HCT116 (cell line): Measurements from ENCODE around the gene ALDH1L1. TPM values are rescaled to one million over a fixed set of nuclear protein-coding genes. Genes with fewer than 3 reads are reported as not detected.
A peak's percentile ranks its signal among the peaks of the same experiment; 100 is the strongest.

Experiments used
- ATAC-seq: fragments of 200-7000 bp; cut with Tn5 transposase; 2 replicates; pipeline ENCODE4 v1.9.1; 2020; ENCODE audit warnings: mild to moderate bottlenecking, moderate library complexity
- BruUV-seq: library from RNA; stranded (reverse); fragments of 400-500 nt; replicated peaks from 2 replicates; lab custom pipeline; 2021; lab: Mats Ljungman, UMichigan
- CTCF ChIA-PET: fragments of 300-600 bp; sonication (Branson Sonifier 250); formaldehyde crosslinking; loops from one replicate; lab custom pipeline; 2021; ENCODE audit warnings: antibody characterized with exemption; lab: Charles Lee
- POLR2A ChIA-PET: fragments of 300-600, 350-600 bp; sonication (Branson Sonifier 250); formaldehyde crosslinking; loops from one replicate; lab custom pipeline; 2021; ENCODE audit warnings: antibody characterized with exemption; lab: Charles Lee
- RAD21 ChIA-PET, 2 experiments: fragments of 300-600 bp; sonication (Branson Sonifier 250); formaldehyde crosslinking; loops; one replicate each; lab custom pipeline; 2023; ENCODE audit warnings: low total read pairs in 2 of 2; ENCODE audit not compliant: uncharacterized antibody in 2 of 2, unreplicated experiment in 2 of 2, low non-redundant PET in 1 of 2; lab: Charles Lee
- DNase-seq: peaks from one replicate; pipeline ENCODE4 v3.0.0-alpha.2; 2010; ENCODE audit warnings: low read depth, low spot score
- H2AFZ ChIP-seq: fragments of 200-600 bp; shearing (Covaris generic), sonication (generic); 2 replicates; pipeline ENCODE4 v1.6.1; 2017; ENCODE audit warnings: low read depth, mixed run types, mixed read lengths, antibody characterized with exemption, low read length; ENCODE audit not compliant: poor library complexity, severe bottlenecking
- H3K27ac ChIP-seq: 2 replicates; pipeline ENCODE4 v1.5.1; 2012; ENCODE audit warnings: low read depth, low read length
- H3K27me3 ChIP-seq: fragments of 200-600 bp; sonication (generic); 2 replicates; pipeline ENCODE4 v1.6.1; 2016; ENCODE audit warnings: mixed run types, low read length, mixed read lengths; ENCODE audit not compliant: insufficient read depth
- H3K36me3 ChIP-seq, 2 experiments: fragments of 200-500 bp in 1 of 2; fragments of 200-600 bp in 1 of 2; sonication (Bioruptor generic) in 1 of 2; sonication (generic) in 1 of 2; 2 replicates each; pipeline versions ENCODE4 v1.5.1 to v1.6.1; 2014 to 2016; ENCODE audit warnings: low read length in 2 of 2, inconsistent platforms in 1 of 2, mixed read lengths in 1 of 2, mixed run types in 1 of 2; ENCODE audit not compliant: insufficient read depth in 2 of 2, control insufficient read depth in 1 of 2
- H3K4me1 ChIP-seq, 2 experiments: fragments of 200-600 bp in 1 of 2; sonication (generic) in 1 of 2; 2 replicates each; pipeline versions ENCODE4 v1.5.1 to v1.6.1; 2012 to 2017; ENCODE audit warnings: low read length in 2 of 2, inconsistent platforms in 1 of 2, mild to moderate bottlenecking in 1 of 2, mixed read lengths in 1 of 2, mixed run types in 1 of 2, moderate library complexity in 1 of 2; ENCODE audit not compliant: insufficient read depth in 2 of 2, control insufficient read depth in 1 of 2
- H3K4me2 ChIP-seq: fragments of 200-600 bp; sonication (generic); 2 replicates; pipeline ENCODE4 v1.6.1; 2017; ENCODE audit warnings: mixed run types, low read length, mixed read lengths
- H3K4me3 ChIP-seq, 2 experiments: fragments of 200-600 bp in 1 of 2; sonication (generic) in 1 of 2; replicated peaks in 1 of 2; 2 replicates each; pipeline ENCODE4 v1.5.1; 2011 to 2016; ENCODE audit warnings: low read length in 2 of 2, control low read depth in 1 of 2, low read depth in 1 of 2, mild to moderate bottlenecking in 1 of 2, mixed read lengths in 1 of 2, mixed run types in 1 of 2
- H3K79me2 ChIP-seq: fragments of 200-600 bp; sonication (generic); 2 replicates; pipeline ENCODE4 v1.6.1; 2017; ENCODE audit warnings: mild to moderate bottlenecking, mixed run types, low read length, moderate library complexity, mixed read lengths; ENCODE audit not compliant: insufficient read depth
- H3K9ac ChIP-seq: fragments of 200-600 bp; sonication (generic); 2 replicates; pipeline ENCODE4 v1.6.1; 2016; ENCODE audit warnings: low read length, mixed read lengths
- H3K9me2 ChIP-seq: fragments of 200-600 bp; sonication (generic), shearing (Covaris generic); 2 replicates; pipeline ENCODE4 v1.6.1; 2017; ENCODE audit warnings: mixed run types, mild to moderate bottlenecking, moderate library complexity; ENCODE audit not compliant: insufficient read depth
- H3K9me3 ChIP-seq, 2 experiments: fragments of 200-500 bp in 1 of 2; fragments of 200-600 bp in 1 of 2; sonication (Bioruptor generic) in 1 of 2; sonication (generic) in 1 of 2; 2 replicates each; pipeline ENCODE4 v1.6.1; 2014 to 2017; ENCODE audit warnings: low read length in 2 of 2, mixed read lengths in 2 of 2, inconsistent platforms in 1 of 2, low read depth in 1 of 2, mild to moderate bottlenecking in 1 of 2, mixed run types in 1 of 2, moderate library complexity in 1 of 2; ENCODE audit not compliant: control insufficient read depth in 1 of 2, insufficient read depth in 1 of 2
- H4K20me1 ChIP-seq: fragments of 200-600 bp; sonication (generic), shearing (Covaris generic); 2 replicates; pipeline ENCODE4 v1.6.1; 2017; ENCODE audit warnings: mixed run types, mild to moderate bottlenecking, moderate library complexity; ENCODE audit not compliant: insufficient read depth
- EGR1 ChIP-seq: IDR thresholded peaks from 2 replicates; pipeline ENCODE4 v1.6.1; 2012; ENCODE audit warnings: low read depth
- ELF1 ChIP-seq: IDR thresholded peaks from 2 replicates; pipeline ENCODE4 v1.6.1; 2012; ENCODE audit warnings: low read depth, borderline replicate concordance
- JUND ChIP-seq: IDR thresholded peaks from 2 replicates; pipeline ENCODE4 v1.6.1; 2012
- POLR2AphosphoS5 ChIP-seq: IDR thresholded peaks from 2 replicates; pipeline ENCODE4 v1.6.1; 2011; ENCODE audit warnings: mild to moderate bottlenecking, low read depth, low read length, moderate library complexity
- RAD21 ChIP-seq: IDR thresholded peaks from 2 replicates; pipeline ENCODE4 v1.6.1; 2012; ENCODE audit warnings: low read depth, mild to moderate bottlenecking
- SRF ChIP-seq: IDR thresholded peaks from 2 replicates; pipeline ENCODE4 v1.6.1; 2012; ENCODE audit warnings: low read depth
- TCF7L2 ChIP-seq: IDR thresholded peaks from 2 replicates; pipeline ENCODE4 v1.7.0; 2011; ENCODE audit warnings: borderline replicate concordance, inconsistent platforms; ENCODE audit not compliant: insufficient read depth, insufficient read length; ENCODE audit errors: extremely low read depth
- ZNF274 ChIP-seq: fragments of 200-500 bp; sonication (Bioruptor generic); IDR thresholded peaks from 2 replicates; pipeline ENCODE4 v1.6.1; 2014; ENCODE audit warnings: mild to moderate bottlenecking, low read depth, low read length, inconsistent platforms
- intact Hi-C: fragments of 100-400 bp; cut with micrococcal nuclease; formaldehyde crosslinking; loops from 2 replicates; pipeline ENCODE4 v1.10.0; 2022
- total RNA-seq: library from RNA; stranded (reverse); gene quantifications from one replicate; pipeline ENCODE4 v1.2.1, GENCODE V29; 2021; ENCODE audit not compliant: unreplicated experiment
- TF ChIP-seq, protein P1 (sequence below): IDR thresholded peaks from 2 replicates; pipeline ENCODE4 v1.6.1; 2011; ENCODE audit warnings: mild to moderate bottlenecking, low read length, moderate library complexity; ENCODE audit not compliant: insufficient replicate concordance; ENCODE audit errors: extremely low read depth
- TF ChIP-seq, protein P2 (sequence below), 3 experiments: fragments of 200-600 bp in 1 of 3; sonication (generic) in 1 of 3; IDR thresholded peaks in 2 of 3; conservative IDR thresholded peaks in 1 of 3; 2 replicates each; pipeline ENCODE4 v1.5.1; 2012 to 2017; ENCODE audit warnings: low read depth in 2 of 3, low read length in 2 of 3, antibody characterized with exemption in 1 of 3, borderline replicate concordance in 1 of 3, control low read depth in 1 of 3, mild to moderate bottlenecking in 1 of 3, mixed read lengths in 1 of 3, mixed run types in 1 of 3, moderate library complexity in 1 of 3; ENCODE audit not compliant: insufficient read depth in 1 of 3
- TF ChIP-seq, protein P3 (sequence below): IDR thresholded peaks from 2 replicates; pipeline ENCODE4 v1.6.1; 2012
- TF ChIP-seq, protein P4 (sequence below): IDR thresholded peaks from 2 replicates; pipeline ENCODE4 v1.6.1; 2012

Gene ALDH1L1
- total RNA-seq, 1 experiment from 2014 or later = 0.81 TPM

DNA sequence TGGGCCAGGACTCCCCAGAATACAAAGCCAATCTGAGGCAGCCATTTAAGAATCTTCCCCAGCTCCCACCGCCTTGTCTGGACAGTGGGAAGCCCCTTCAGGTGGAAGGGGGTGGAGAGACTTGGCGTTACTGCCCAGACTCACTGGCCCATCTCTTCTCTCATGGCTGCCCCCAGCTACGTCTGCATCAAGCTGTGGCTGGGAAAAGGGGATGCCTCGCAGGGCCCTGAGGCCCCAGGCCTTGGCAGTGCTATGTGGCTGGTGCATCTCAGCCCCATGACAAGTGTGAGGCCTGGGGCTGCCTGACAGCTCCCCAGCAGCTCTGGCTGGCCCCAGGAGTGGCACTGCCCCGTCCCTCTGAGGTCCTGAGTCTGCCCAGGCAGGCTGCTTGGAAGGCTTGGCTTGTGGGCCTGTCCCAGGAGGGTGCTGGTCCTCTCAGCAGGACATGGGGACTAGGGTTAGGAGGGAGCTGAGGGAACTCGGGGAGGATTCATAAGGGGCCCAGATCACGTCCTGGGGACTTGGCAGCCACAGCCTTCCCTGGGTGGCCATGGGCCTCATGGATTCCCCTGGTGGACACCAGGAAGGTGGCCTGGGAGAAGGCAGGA is 76.3 kb downstream of the ALDH1L1 start:
- Histone ChIP-seq H3K79me2 (no peaks in the 10 kb centered on the region), H3K27me3 (no peaks in the 10 kb centered on the region), H3K4me3 (no peak overlapping the region), H2AFZ (no peak overlapping the region), H3K36me3 (no peaks in the 10 kb centered on the region), H3K27ac (no peak overlapping the region), H3K9me2 (no peaks in the 10 kb centered on the region), H3K9ac (no peak overlapping the region), H4K20me1 (no peaks in the 10 kb centered on the region), H3K9me3 (no peaks in the 10 kb centered on the region), H3K4me1 (no peaks in the 10 kb centered on the region), H3K4me2 (no peak overlapping the region)
- ATAC-seq (peak; percentile 6; the same call in 1 of the 2 replicates), DNase-seq (no peak)
- BruUV-seq = no TSS peak
- CTCF ChIA-PET = no interaction called here
- intact Hi-C loops = no loop called here
- POLR2A ChIA-PET = no interaction called here
- RAD21 ChIA-PET = no interaction called here
- TF ChIP-seq SRF (no peak), ELF1 (no peak), ZNF274 (no peak), POLR2AphosphoS5 (no peak), RAD21 (no peak), JUND (no peak), EGR1 (no peak), TCF7L2 (no peak)
- TF ChIP-seq, protein P1, sequence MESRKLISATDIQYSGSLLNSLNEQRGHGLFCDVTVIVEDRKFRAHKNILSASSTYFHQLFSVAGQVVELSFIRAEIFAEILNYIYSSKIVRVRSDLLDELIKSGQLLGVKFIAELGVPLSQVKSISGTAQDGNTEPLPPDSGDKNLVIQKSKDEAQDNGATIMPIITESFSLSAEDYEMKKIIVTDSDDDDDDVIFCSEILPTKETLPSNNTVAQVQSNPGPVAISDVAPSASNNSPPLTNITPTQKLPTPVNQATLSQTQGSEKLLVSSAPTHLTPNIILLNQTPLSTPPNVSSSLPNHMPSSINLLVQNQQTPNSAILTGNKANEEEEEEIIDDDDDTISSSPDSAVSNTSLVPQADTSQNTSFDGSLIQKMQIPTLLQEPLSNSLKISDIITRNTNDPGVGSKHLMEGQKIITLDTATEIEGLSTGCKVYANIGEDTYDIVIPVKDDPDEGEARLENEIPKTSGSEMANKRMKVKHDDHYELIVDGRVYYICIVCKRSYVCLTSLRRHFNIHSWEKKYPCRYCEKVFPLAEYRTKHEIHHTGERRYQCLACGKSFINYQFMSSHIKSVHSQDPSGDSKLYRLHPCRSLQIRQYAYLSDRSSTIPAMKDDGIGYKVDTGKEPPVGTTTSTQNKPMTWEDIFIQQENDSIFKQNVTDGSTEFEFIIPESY = no peak
- TF ChIP-seq, protein P2, sequence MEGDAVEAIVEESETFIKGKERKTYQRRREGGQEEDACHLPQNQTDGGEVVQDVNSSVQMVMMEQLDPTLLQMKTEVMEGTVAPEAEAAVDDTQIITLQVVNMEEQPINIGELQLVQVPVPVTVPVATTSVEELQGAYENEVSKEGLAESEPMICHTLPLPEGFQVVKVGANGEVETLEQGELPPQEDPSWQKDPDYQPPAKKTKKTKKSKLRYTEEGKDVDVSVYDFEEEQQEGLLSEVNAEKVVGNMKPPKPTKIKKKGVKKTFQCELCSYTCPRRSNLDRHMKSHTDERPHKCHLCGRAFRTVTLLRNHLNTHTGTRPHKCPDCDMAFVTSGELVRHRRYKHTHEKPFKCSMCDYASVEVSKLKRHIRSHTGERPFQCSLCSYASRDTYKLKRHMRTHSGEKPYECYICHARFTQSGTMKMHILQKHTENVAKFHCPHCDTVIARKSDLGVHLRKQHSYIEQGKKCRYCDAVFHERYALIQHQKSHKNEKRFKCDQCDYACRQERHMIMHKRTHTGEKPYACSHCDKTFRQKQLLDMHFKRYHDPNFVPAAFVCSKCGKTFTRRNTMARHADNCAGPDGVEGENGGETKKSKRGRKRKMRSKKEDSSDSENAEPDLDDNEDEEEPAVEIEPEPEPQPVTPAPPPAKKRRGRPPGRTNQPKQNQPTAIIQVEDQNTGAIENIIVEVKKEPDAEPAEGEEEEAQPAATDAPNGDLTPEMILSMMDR (IDR thresholded peaks at IDR 0.05 in 2 of 3, conservative IDR thresholded peaks at IDR 0.05 in 1 of 3; ENCODE audit: borderline replicate concordance in 1 of 3, insufficient read depth in 1 of 3, low read depth in 2 of 3, low read length in 2 of 3) = no peak
- TF ChIP-seq, protein P3, sequence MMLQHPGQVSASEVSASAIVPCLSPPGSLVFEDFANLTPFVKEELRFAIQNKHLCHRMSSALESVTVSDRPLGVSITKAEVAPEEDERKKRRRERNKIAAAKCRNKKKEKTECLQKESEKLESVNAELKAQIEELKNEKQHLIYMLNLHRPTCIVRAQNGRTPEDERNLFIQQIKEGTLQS = no peak
- TF ChIP-seq, protein P4, sequence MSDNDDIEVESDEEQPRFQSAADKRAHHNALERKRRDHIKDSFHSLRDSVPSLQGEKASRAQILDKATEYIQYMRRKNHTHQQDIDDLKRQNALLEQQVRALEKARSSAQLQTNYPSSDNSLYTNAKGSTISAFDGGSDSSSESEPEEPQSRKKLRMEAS = no peak
